ENCODE measurements around the gene HLTF.

Gene HLTF

GRCh38 chr3:149120051-149120972 is 34.0 kb upstream of the HLTF start:
- DNase-seq (ENCODE audit: low read depth) = peak; percentile 43
- TF ChIP-seq CTCF (IDR thresholded peaks at IDR 0.05; ENCODE audit: control insufficient read depth, insufficient read depth, low read depth, low read length, missing control alignments) = peak; percentile 51
- H3K4me3 ChIP-seq (ENCODE audit: control insufficient read depth, low read depth, low read length) = no peak overlapping the region

GRCh38 chr3:149119466-149119865 is 33.1 kb upstream of the HLTF start:
- no peak for TF ChIP-seq CTCF (IDR thresholded peaks at IDR 0.05; ENCODE audit: control insufficient read depth, insufficient read depth, low read depth, low read length, missing control alignments)
- DNase-seq (ENCODE audit: low read depth) = no peak

GRCh38 chr3:149118724-149119123 is 32.4 kb upstream of the HLTF start:
- H3K4me3 ChIP-seq (ENCODE audit: control insufficient read depth, low read depth, low read length) = no peak overlapping the region

More at GRCh38 chr3:149119466-149119865, 33.1 kb upstream of the HLTF start:
- no peak overlapping the region for H3K4me3 ChIP-seq (ENCODE audit: control insufficient read depth, low read depth, low read length)

GRCh38 chr3:149115114-149115513 is 28.8 kb upstream of the HLTF start:
- no peak overlapping the region for H3K4me3 ChIP-seq (ENCODE audit: control insufficient read depth, low read depth, low read length)
- TF ChIP-seq CTCF (IDR thresholded peaks at IDR 0.05; ENCODE audit: control insufficient read depth, insufficient read depth, low read depth, low read length, missing control alignments) = no peak
- no peak for DNase-seq (ENCODE audit: low read depth)

More at GRCh38 chr3:149118724-149119123, 32.4 kb upstream of the HLTF start:
- no peak for DNase-seq (ENCODE audit: low read depth)
- no peak for TF ChIP-seq CTCF (IDR thresholded peaks at IDR 0.05; ENCODE audit: control insufficient read depth, insufficient read depth, low read depth, low read length, missing control alignments)

- no peak for TF ChIP-seq CTCF (IDR thresholded peaks at IDR 0.05; ENCODE audit: control insufficient read depth, insufficient read depth, low read depth, low read length, missing control alignments)
- no peak for DNase-seq (ENCODE audit: low read depth)
- no peak overlapping the region for H3K4me3 ChIP-seq (ENCODE audit: control insufficient read depth, low read depth, low read length)
Measured at GRCh38 chr3:149114458-149114857, 28.1 kb upstream of the HLTF start.

GRCh38 chr3:149104484-149104883 is 18.2 kb upstream of the HLTF start:
- no peak for TF ChIP-seq CTCF (IDR thresholded peaks at IDR 0.05; ENCODE audit: control insufficient read depth, insufficient read depth, low read depth, low read length, missing control alignments)
- DNase-seq (ENCODE audit: low read depth) = no peak
- H3K4me3 ChIP-seq (ENCODE audit: control insufficient read depth, low read depth, low read length) = no peak overlapping the region

All from AG09309 (cell line).